ENCODE data around the gene EYS. TPM values are rescaled to one million over a fixed set of nuclear protein-coding genes. Genes with fewer than 3 reads are reported as not detected.

The EYS gene
- total RNA-seq, 1 experiment from 2014 or later: not detected

GRCh38 chr6:63730311-63730710 lies 1976.7 kb downstream of the EYS start:
- H3K27me3 ChIP-seq (ENCODE audit: insufficient read depth, low read length): no peaks in the 10 kb centered on the region
- DNase-seq (ENCODE audit: low read depth, low spot score) (no peak), ATAC-seq (no peak)
- intact Hi-C loops (cut with micrococcal nuclease): no loop called here
- H3K9me3 ChIP-seq (ENCODE audit: control insufficient read depth in 1 of 2, insufficient read depth in 1 of 2, low read depth in 1 of 2, low read length in 2 of 2): no peaks in the 10 kb centered on the region
- ChIA-PET POLR2A (no interaction called here), CTCF (no interaction called here), RAD21 (ENCODE audit: low non-redundant PET in 1 of 2, low total read pairs in 2 of 2, uncharacterized antibody in 2 of 2, unreplicated experiment in 2 of 2) (no interaction called here)
- peaks cover 4 to 6% of the 10 kb centered on the region in 2 experiments; a peak in 2 of 4 replicates for H3K4me1 ChIP-seq (ENCODE audit: control insufficient read depth in 1 of 2, insufficient read depth in 2 of 2, low read length in 2 of 2)
- H3K4me3 ChIP-seq (replicated peaks in 1 of 2; ENCODE audit: low read depth in 1 of 2, low read length in 2 of 2): no peak overlapping the region
- no peak overlapping the region for H2AFZ ChIP-seq (ENCODE audit: low read depth, low read length, poor library complexity, severe bottlenecking)
- H4K20me1 ChIP-seq (ENCODE audit: insufficient read depth): no peaks in the 10 kb centered on the region
- no peak overlapping the region for H3K4me2 ChIP-seq (ENCODE audit: low read length)
- no peaks in the 10 kb centered on the region for H3K9me2 ChIP-seq (ENCODE audit: insufficient read depth)
- no peaks in the 10 kb centered on the region for H3K36me3 ChIP-seq (ENCODE audit: control insufficient read depth in 1 of 2, insufficient read depth in 2 of 2, low read length in 2 of 2)
- no peak for TF ChIP-seq ATF3 (IDR thresholded peaks at IDR 0.05)
- no peak for TF ChIP-seq JUND (IDR thresholded peaks at IDR 0.05)
- no peak for TF ChIP-seq REST (IDR thresholded peaks at IDR 0.05; ENCODE audit: low read depth)
- TF ChIP-seq CEBPB (IDR thresholded peaks at IDR 0.05; ENCODE audit: low read depth): no peak
- no peak for TF ChIP-seq POLR2AphosphoS5 (IDR thresholded peaks at IDR 0.05; ENCODE audit: low read depth, low read length)
- no peak for TF ChIP-seq CBX3 (IDR thresholded peaks at IDR 0.05; ENCODE audit: low read depth)
- TF ChIP-seq TCF7L2 (IDR thresholded peaks at IDR 0.05; ENCODE audit: borderline replicate concordance, extremely low read depth, insufficient read depth, insufficient read length): no peak
- TF ChIP-seq RAD21 (IDR thresholded peaks at IDR 0.05; ENCODE audit: low read depth): no peak
- TF ChIP-seq YY1 (IDR thresholded peaks at IDR 0.05; ENCODE audit: extremely low read depth, insufficient replicate concordance, low read depth, low read length): no peak
- H3K27ac ChIP-seq (ENCODE audit: low read depth, low read length): no peak overlapping the region
- H3K79me2 ChIP-seq (ENCODE audit: insufficient read depth, low read length): no peaks in the 10 kb centered on the region
- no TSS peak for BruUV-seq (replicated peaks)
- no peak overlapping the region for H3K9ac ChIP-seq (ENCODE audit: low read length)
